RWPE1 (cell line): ENCODE measurements around the gene IRF5.

Experiments used
- CTCF ChIA-PET: fragments of 350-600 bp; sonication (Branson Sonifier 250); formaldehyde crosslinking; extraction: SDS; loops from one replicate; lab custom pipeline; 2021; lab: Yijun Ruan, JAX
- POLR2A ChIA-PET: fragments of 400-600 bp; formaldehyde crosslinking; extraction: SDS; loops from one replicate; lab custom pipeline; 2020; ENCODE audit warnings: antibody characterized with exemption; ENCODE audit not compliant: low non-redundant PET; lab: Yijun Ruan, JAX
- DNase-seq: peaks from one replicate; pipeline ENCODE4 v3.0.0; 2012; ENCODE audit warnings: low spot score
- H3K27ac ChIP-seq: fragments of 450-650 bp; 2 replicates; pipeline ENCODE4 v1.5.1; 2017
- CTCF ChIP-seq: fragments of 450-650 bp; conservative IDR thresholded peaks from 2 replicates; pipeline ENCODE4 v1.5.1; 2017; ENCODE audit warnings: low read depth, mild to moderate bottlenecking

IRF5 gene

GRCh38 chr7:128920913-128921582 is 16.7 kb upstream of the IRF5 start:
- no peak for TF ChIP-seq CTCF
- POLR2A ChIA-PET, result no interaction called here
- no peak for DNase-seq
- no peak overlapping the region for H3K27ac ChIP-seq
- CTCF ChIA-PET, result no interaction called here

- POLR2A ChIA-PET, result no interaction called here
- CTCF ChIA-PET, result no interaction called here
- no peak for TF ChIP-seq CTCF
- no peak overlapping the region for H3K27ac ChIP-seq
- DNase-seq, result no peak
Measured at GRCh38 chr7:128921866-128922440, 15.8 kb upstream of the IRF5 start.

- TF ChIP-seq CTCF, result no peak
- no peak for DNase-seq
- POLR2A ChIA-PET, result no interaction called here
- CTCF ChIA-PET, result no interaction called here
- H3K27ac ChIP-seq, result no peak overlapping the region
Measured at GRCh38 chr7:128922496-128923410, 15.0 kb upstream of the IRF5 start.

- H3K27ac ChIP-seq, result no peak overlapping the region
- ChIA-PET CTCF (no interaction called here), POLR2A (no interaction called here)
- no peak for TF ChIP-seq CTCF
- no peak for DNase-seq
Measured at GRCh38 chr7:128923411-128923800, 14.3 kb upstream of the IRF5 start.

- no peak for DNase-seq
- no peak overlapping the region for H3K27ac ChIP-seq
- CTCF ChIA-PET, result interaction anchor here (0.7 kb wide), 1 partner anchor 33 kb away, joined by 4 read pairs; no protein-coding TSS in a partner anchor
- POLR2A ChIA-PET, result no interaction called here
- no peak for TF ChIP-seq CTCF
Measured at GRCh38 chr7:128924707-128925588, 12.8 kb upstream of the IRF5 start.
